HepG2 (cell line): Measurements from ENCODE around the gene CCDC183. TPM values are rescaled to one million over a fixed set of nuclear protein-coding genes. Genes with fewer than 3 reads are reported as not detected.

Experiments
- CENPT ChIP-seq: sonication (generic); formaldehyde crosslinking; IDR thresholded peaks from 2 replicates; pipeline ENCODE4 v1.8.0; 2022; ENCODE audit warnings: low read depth, mild to moderate bottlenecking, moderate library complexity, missing genetic modification reagents
- ELF1 ChIP-seq: sonication (generic); formaldehyde crosslinking; IDR thresholded peaks from 2 replicates; pipeline ENCODE4 v1.4.0; 2020; ENCODE audit warnings: missing genetic modification reagents
- RXRB ChIP-seq: IDR thresholded peaks from 2 replicates; pipeline ENCODE4 v1.6.1; 2016; ENCODE audit warnings: borderline replicate concordance, missing genetic modification reagents, missing compliant biosample characterization
- SAP130 ChIP-seq: IDR thresholded peaks from 2 replicates; pipeline ENCODE4 v1.6.1; 2016; ENCODE audit warnings: low read depth
- SIN3A ChIP-seq: IDR thresholded peaks from 2 replicates; pipeline ENCODE4 v1.6.1; 2011; ENCODE audit warnings: low read depth, mild to moderate bottlenecking, control low read depth, low read length, borderline replicate concordance
- SP1 ChIP-seq, 2 experiments: fragments of 450-650 bp in 1 of 2; sonication (generic) in 1 of 2; formaldehyde crosslinking in 1 of 2; IDR thresholded peaks; 2 replicates each; pipeline versions ENCODE4 v1.4.0 to v1.6.1; 2016 to 2020; ENCODE audit warnings: missing genetic modification reagents in 1 of 2
- SRSF9 ChIP-seq: fragments of 200-400 bp; formaldehyde crosslinking; IDR thresholded peaks from 2 replicates; pipeline ENCODE4 v1.6.1; 2018; ENCODE audit warnings: borderline replicate concordance, mild to moderate bottlenecking, low read depth, low read length; ENCODE audit not compliant: insufficient read depth, poor library complexity, severe bottlenecking
- TBX2 ChIP-seq: sonication (generic); formaldehyde crosslinking; IDR thresholded peaks from 2 replicates; pipeline ENCODE4 v1.5.0; 2020; ENCODE audit warnings: missing genetic modification reagents, mild to moderate bottlenecking, borderline replicate concordance
- ZBTB20 ChIP-seq: sonication (generic); formaldehyde crosslinking; IDR thresholded peaks from 2 replicates; pipeline ENCODE4 v1.8.1; 2023; ENCODE audit warnings: missing genetic modification reagents, low read depth, mild to moderate bottlenecking, borderline replicate concordance
- ZFP36L1 ChIP-seq: sonication (generic); formaldehyde crosslinking; IDR thresholded peaks from 2 replicates; pipeline ENCODE4 v1.8.0; 2022; ENCODE audit warnings: mild to moderate bottlenecking, missing genetic modification reagents, moderate library complexity
- ZNF407 ChIP-seq: sonication (generic); formaldehyde crosslinking; IDR thresholded peaks from one replicate; pipeline ENCODE4 v1.5.1; 2020; ENCODE audit warnings: mild to moderate bottlenecking, missing genetic modification reagents; ENCODE audit errors: not compliant biosample characterization
- ZNF484 ChIP-seq: sonication (generic); formaldehyde crosslinking; IDR thresholded peaks from 2 replicates; pipeline ENCODE4 v1.5.1; 2020; ENCODE audit warnings: mild to moderate bottlenecking, low read depth, missing genetic modification reagents, borderline replicate concordance
- ZNF816 ChIP-seq: sonication (generic); formaldehyde crosslinking; IDR thresholded peaks from 2 replicates; pipeline ENCODE4 v1.8.0; 2022; ENCODE audit warnings: missing genetic modification reagents, mild to moderate bottlenecking, borderline replicate concordance
- ZNF841 ChIP-seq: sonication (generic); formaldehyde crosslinking; IDR thresholded peaks from 2 replicates; pipeline ENCODE4 v1.8.1; 2023; ENCODE audit warnings: missing genetic modification reagents, borderline replicate concordance
- polyA plus RNA-seq, 8 experiments: library from polyadenylated mRNA; depleted of rRNA in 3 of 8; stranded (reverse) in 7 of 8; unstranded in 1 of 8; fragments of >200 nt; fragmentation: Illumina TruSeq in 4 of 8; extraction: Trizol in 4 of 8; gene quantifications; 2 replicates each; pipeline versions ENCODE4 v1.2.1 to v1.2.3, GENCODE V29; 2011 to 2016; ENCODE audit warnings: low read depth in 4 of 8, missing spikeins in 1 of 8, mixed read lengths in 1 of 8; ENCODE audit not compliant: insufficient read depth in 1 of 8
- total RNA-seq, 5 experiments: library from RNA; depleted of rRNA; stranded (reverse); fragments of >200 nt; fragmentation: Illumina TruSeq; extraction: Trizol; gene quantifications; 2 replicates each; pipeline ENCODE4 v1.2.3, GENCODE V29; 2016; ENCODE audit warnings: low read depth in 1 of 5
- TF ChIP-seq, protein P1 (sequence below): sonication (generic); formaldehyde crosslinking; IDR thresholded peaks from 2 replicates; pipeline ENCODE4 v1.4.0; 2020; ENCODE audit warnings: low read depth, missing genetic modification reagents

Gene CCDC183
- total and polyA plus RNA-seq, 2 of the 13 experiments (the other 11 are each of a cell fraction or from before 2014, with no cell fraction given) = 5.0 to 66.4 TPM

GRCh38 chr9:136799854-136800657, 3.9 kb downstream of the CCDC183 start (continued):
- TF ChIP-seq RXRB (no peak), TBX2 (CRISPR knock-in tag) (peak; percentile 48; the same call in 1 of the 2 replicates), SIN3A (peak; percentile 61; the same call in 1 of the 2 replicates), CENPT (CRISPR knock-in tag) (no peak), ZNF816 (no peak), SP1 (IDR thresholded peaks at IDR 0.05) (no peak), SP1 (CRISPR knock-in tag; IDR thresholded peaks at IDR 0.05) (peak; percentile 20; the same call in 1 of the 2 replicates), ZBTB20 (no peak), ELF1 (CRISPR knock-in tag) (no peak), SRSF9 (no peak), ZNF407 (no peak), ZNF841 (CRISPR knock-in tag) (no peak), ZFP36L1 (no peak), SAP130 (CRISPR knock-in tag) (peak; percentile 55), ZNF484 (CRISPR knock-in tag) (no peak)
- TF ChIP-seq, protein P1, sequence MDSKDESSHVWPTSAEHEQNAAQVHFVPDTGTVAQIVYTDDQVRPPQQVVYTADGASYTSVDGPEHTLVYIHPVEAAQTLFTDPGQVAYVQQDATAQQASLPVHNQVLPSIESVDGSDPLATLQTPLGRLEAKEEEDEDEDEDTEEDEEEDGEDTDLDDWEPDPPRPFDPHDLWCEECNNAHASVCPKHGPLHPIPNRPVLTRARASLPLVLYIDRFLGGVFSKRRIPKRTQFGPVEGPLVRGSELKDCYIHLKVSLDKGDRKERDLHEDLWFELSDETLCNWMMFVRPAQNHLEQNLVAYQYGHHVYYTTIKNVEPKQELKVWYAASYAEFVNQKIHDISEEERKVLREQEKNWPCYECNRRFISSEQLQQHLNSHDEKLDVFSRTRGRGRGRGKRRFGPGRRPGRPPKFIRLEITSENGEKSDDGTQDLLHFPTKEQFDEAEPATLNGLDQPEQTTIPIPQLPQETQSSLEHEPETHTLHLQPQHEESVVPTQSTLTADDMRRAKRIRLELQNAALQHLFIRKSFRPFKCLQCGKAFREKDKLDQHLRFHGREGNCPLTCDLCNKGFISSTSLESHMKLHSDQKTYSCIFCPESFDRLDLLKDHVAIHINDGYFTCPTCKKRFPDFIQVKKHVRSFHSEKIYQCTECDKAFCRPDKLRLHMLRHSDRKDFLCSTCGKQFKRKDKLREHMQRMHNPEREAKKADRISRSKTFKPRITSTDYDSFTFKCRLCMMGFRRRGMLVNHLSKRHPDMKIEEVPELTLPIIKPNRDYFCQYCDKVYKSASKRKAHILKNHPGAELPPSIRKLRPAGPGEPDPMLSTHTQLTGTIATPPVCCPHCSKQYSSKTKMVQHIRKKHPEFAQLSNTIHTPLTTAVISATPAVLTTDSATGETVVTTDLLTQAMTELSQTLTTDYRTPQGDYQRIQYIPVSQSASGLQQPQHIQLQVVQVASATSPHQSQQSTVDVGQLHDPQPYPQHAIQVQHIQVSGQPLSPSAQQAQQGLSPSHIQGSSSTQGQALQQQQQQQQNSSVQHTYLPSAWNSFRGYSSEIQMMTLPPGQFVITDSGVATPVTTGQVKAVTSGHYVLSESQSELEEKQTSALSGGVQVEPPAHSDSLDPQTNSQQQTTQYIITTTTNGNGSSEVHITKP (CRISPR knock-in tag) = no peak
